COLO668 (cell line): ENCODE measurements around the gene SPOP.
"Not testable (repeated sequence)": the region's sequence is repeated elsewhere in the genome, so short reads cannot be mapped to it uniquely, and the experiment has no call there.

ENCODE experiments used
- DNase-seq: peaks from one replicate; lab custom pipeline; 2025; ENCODE audit not compliant: unreplicated experiment; lab: John Stamatoyannopoulos, UW

SPOP gene

DNA sequence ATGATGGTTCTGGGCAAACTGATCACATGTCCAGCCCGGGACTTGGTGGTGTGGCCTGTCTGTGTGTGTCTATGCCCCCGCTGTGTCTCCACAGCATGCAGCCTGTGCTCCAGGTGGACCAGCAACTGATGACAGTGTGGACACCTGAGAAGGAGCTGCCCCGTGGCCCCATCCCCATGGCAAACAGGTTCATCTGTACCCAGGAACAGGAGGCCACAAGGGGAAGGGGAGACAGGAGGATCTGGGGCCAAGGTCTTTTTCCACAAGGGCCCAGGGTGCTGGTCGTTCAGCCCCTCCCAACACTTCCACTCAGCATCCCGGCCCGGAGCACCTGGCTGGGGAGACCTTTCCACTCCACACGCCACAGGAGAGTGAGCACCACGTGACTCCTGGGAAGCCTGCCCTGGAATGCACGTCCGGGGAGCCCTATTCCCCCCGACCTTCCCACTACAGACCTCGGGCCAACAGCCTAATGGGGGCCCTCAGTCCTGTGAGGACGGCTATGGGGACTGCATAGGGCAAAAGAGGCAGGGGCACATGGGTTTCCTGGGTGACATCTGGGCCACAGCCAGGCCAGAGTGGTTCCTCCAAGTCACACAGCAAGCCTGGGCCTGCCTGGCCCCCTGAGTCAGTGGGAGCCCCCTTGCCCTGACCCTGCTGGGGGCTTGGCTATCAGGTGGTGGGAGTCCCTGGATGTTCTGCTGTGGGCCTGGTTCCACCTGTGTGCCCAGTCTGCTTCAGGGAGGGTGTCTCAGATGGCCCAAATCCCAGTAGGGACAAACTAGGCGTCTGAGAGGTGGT is 123.0 kb downstream of the SPOP start:
- no peak for DNase-seq

DNA sequence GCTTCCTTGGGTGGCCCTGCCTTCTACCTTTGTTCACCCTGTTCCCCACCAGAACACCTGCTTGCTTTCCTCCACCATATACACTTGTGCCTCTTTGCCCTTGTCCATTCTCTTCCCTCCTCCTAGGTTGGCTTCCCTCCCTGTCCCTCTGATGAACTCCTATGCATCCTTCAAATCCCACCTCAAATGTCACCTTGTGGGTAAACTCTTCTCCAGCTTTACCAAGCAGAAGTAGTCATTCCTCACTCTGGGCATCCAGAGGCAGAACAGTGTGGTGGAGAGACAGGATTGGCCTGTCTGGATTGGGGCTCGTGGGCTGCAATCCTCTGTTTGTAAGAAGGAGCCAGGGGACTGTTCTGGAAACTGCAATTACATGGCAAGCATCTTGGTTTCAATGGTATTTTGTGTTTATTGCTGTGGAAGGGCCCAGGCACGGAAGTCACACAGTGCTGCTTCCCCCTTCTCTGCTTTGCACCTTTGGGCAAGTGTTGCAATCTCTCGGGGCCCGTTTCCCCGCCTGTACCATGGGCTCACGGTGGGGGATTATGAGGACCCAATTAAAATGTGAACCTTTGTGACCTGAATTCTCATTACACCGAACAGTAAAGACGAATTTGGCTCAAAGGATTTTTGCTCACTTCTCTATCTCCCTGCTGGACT is 124.1 kb downstream of the SPOP start:
- no peak for DNase-seq

DNA sequence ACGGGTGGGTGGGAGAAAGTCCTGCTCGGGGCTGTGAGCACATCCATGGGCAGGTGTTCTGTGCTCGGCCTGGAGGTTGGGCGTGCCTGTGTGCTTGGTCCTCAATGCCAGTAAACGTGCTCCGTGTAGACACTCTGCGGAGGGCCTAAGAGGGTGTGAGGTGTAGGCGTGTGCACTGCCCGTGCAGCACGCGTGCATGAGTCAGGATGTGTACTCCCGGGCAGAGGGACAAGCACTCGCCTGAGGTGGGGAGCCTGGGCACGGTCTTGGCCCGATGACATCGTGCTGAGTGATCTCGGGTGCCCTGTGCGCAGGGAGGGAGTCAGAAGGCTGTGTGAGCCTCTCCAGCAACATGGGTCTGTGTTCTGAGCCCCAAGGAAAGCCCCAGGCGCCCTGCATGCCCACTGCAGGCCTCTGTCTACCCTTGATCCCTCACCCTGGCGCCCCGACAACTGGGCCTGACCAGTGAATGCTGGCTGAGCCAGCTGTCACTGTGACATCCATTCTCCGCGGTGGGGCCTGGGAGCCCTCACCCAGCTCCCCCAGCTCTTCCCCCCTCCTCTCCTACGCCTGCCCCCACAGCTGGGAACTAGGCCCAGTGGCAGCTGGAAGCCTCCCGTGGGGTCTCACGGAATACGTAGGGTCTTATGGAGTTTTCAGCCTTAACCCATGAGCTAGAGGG is 125.7 kb downstream of the SPOP start:
- peak; percentile 0 for DNase-seq

DNA sequence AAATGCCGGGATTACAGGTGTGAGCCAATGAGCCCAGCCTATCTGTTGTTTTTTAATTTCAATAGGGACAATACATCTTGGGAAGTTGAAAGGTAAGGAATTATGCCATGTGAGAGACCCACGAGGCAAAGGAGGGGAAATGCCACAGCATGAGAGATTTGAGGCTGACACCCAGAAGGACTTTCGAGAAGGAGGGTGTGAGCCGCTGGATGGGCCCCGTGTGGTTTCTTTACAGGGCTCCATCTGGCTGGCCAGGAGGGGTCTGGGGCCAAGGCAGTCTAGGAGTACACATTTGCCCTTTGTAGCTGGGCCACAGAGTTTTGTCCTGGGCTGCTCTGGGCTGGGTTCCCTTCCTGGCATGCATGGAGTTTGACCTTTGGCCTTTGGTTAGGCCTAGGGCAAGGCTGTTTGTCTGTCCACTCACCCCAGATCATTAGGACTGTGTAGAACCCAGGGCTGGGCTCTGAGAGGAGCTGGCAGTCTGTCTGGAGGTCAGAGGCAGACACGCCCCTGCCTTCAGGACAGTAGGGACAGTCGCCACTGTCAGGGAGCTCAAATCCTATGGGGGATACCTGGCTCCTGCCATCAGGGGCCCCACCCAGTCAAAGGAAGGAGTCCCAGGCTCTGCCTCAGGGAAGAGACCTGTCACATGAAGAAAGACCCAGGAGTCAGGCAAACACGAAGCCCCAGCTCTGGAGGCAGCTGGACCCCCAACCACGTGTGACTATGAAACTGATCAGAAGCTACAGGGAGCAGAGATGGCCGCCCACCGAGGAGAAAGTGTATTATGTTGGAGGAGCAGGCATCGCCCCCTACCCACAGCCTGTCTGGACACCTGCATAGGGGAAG is 126.5 kb downstream of the SPOP start:
- no peak for DNase-seq

DNA sequence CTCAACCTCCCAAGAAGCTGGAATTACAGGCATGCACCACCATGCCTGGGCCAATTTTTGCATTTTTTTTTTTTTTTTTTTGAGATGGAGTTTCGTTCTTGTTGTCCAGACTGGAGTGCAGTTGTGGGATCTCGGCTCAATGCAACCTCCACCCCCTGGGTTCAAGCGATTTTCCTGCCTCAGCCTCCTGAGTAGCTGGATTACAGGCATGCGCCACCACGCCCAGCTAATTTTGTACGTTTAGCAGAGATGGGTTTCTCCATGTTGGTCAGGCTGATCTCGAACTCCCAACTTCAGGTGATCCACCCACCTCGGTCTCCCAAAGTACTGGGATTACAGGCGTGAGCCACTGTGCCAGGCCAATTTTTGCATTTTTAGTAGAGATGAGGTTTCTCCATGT is 127.1 kb downstream of the SPOP start:
- not testable (repeated sequence) for DNase-seq

DNA sequence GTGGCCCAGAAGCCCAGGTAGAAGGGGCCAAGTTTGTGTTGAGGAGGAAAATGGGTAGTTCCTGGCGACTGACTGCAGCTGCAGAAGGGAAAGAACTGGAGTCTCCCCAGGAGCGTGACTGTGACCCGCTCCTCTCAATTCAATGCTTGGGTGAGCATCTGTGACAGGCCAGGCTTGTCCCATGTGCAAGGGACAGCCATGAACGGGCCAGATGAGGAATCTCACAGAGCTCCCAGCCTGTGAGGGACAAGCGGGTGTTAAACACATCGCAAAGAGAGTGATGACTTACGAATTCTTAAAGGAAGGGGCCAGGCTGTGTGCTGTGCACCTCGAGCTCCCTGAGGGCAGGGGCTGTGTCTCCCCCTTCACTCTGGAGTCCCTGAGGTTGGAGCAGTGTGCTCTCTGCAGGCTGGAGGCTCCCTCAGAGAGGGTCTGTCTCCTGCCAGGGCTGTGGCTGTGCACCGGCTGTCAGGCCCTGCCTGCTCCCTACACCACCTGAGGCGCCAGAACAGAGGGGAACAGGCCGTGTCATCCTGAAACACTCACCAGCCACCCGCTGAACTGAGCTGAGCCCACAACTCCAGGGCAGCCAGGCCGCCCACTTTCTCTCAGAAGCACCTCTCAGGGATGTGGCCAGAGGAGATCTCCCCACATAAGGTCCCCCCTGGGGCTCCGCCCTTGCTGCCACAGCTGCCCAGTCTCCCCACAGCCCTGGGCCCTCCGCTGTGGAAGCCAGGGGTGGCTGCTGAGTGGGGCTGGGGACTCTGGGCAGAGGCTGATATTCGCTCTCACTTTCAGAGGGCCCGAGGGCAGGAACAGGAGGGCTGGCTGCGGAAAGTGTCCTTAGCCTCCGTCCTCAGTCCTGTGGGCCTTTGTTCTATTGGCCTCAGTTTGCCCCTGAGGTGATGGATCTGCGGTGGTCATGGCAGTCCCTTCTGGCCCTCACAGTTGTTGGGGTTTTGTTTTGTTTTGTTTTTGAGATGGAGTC is 127.9 kb downstream of the SPOP start:
- no peak for DNase-seq

DNA sequence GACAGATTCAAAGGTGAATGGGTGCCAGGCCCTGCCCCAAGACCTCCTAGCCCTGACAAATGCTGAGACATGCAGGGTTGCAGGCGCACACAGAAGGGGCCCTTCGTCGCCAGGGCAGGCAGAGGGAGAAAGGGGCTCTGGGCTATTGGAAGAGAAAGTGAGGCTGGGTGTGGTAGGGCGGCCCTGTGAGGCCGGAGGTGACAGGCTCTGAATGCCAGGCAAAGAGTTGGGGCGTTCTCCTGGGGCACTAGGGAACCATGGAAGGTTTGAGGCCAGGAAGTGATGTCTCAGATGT is 128.6 kb downstream of the SPOP start:
- DNase-seq: no peak
